Fibroblast of the conjunctiva (primary cell): ENCODE measurements around the gene C14orf119.

Experiments
- DNase-seq: peaks from one replicate; pipeline ENCODE4 v3.0.0-alpha.2; 2010; ENCODE audit warnings: low read depth

The C14orf119 gene

DNA sequence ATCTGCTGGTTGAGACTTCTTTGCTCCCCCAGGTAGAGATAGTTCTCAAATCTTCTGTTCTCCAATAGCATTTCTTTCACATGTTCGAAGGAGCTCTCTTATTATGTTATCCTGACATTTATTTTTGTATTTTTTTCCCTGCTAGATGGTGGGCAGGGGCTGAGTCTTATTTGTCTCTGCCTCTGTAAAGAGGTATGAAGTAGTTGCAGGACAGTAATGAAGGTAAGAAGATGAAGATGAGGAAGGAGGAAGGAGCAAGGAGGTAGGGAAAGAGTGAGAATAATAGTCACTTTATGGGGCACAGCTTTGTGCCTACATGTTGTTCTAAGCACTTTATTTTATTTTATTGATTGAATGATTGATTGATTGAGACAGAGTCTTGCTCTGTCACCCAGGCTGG is 14.5 kb downstream of the C14orf119 start:
- DNase-seq = no peak

GRCh38 chr14:23110579-23111365 is 15.5 kb downstream of the C14orf119 start:
- no peak for DNase-seq

DNA sequence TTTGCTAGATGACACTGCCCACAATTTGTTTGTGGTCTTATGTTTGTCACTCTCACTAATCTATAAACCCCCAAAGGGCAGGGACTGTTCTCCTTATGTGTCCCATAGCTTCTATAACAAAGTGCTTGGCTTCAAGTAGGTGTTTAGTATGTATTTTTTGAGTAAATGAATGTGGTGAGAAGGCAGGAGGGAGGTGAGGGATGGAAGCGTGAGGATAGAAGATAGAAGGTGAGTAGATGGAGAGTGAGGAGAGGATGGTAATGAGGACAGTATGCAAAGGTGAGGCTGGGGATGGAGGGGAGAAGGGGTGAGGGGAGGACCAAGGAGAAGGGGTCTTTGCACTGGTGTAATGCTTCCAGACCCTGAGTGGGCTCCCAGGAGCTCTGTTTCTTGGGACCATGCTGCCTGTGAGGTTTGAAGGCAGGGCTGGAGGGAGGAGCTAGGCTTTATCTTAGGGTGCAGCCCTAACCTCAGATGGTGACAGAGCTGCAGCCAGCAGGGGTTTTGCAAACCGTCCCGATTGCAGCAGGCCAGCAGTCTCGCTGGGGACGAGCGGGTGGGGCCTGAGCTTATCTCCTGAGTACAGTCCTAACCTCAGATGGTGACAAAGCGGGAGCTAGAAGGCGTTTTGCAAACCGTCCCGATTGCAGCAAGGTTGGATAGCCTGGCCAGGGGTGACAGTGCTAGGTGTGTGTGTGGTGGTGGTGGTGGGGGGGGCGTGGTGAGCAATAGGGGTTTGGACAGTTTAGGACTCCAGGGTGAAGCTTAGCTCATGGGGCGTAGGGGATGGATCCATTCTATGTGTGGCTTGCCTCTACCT is 17.3 kb downstream of the C14orf119 start:
- no peak for DNase-seq

DNA sequence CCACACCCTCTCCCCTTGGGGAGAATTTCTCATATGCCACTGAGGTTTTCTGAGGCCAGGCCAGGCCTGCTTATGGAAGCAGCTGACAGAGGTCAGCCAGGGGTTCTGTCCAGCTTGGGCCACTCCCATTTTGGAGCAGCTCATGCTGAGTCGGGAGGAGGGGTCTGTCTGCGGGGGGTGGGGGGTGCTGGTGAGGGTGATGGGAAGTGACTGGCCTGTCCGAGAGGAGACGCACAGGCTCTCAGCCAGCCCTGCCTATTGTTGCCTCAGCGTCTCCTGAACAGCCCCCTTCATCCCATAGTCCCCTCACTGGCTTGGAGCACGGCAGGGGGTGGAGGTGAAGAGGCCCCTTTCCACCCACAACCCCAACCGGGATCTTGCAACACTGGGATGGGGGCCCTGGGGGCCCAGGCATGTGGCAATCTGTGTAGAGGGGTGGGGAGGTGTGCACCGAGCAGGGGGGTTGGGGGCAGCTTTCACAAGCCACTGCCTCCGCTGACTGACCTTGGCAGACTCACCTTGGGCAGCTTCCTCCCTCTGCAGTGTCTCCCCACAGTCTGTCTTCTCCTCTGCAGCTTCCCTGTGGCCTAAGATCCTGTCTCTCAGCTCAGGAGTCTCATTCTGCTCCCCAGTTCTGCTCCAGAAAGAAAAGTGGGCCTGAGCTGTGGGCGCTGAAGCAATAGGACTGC is 18.3 kb downstream of the C14orf119 start:
- DNase-seq = peak; percentile 43

GRCh38 chr14:23114120-23114458 is 18.8 kb downstream of the C14orf119 start:
- DNase-seq = no peak

- no peak for DNase-seq
These were observed 19.3 kb downstream of the C14orf119 start for GRCh38 chr14:23114669-23115038.

GRCh38 chr14:23115039-23115731 is 19.9 kb downstream of the C14orf119 start:
- DNase-seq = peak; percentile 71

DNA sequence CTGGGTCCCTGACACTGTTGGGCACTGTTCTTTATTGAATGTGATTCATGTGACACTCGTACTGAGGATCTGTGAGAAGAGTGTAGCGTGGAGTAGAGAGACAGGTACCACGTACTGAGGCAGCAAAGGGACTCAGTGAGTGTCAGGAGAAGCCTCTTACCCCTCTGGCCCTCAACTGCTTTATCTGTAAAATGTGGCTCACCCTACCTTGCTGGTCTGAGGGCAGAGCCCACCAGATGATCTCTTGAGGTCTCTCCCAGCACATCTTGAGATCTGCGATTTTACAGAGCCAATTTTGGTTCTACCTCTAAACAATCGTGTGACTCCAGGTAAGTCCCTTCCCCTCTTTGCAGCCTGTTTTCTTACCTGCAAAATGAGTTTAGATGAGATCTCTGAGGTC is 20.6 kb downstream of the C14orf119 start:
- no peak for DNase-seq

DNA sequence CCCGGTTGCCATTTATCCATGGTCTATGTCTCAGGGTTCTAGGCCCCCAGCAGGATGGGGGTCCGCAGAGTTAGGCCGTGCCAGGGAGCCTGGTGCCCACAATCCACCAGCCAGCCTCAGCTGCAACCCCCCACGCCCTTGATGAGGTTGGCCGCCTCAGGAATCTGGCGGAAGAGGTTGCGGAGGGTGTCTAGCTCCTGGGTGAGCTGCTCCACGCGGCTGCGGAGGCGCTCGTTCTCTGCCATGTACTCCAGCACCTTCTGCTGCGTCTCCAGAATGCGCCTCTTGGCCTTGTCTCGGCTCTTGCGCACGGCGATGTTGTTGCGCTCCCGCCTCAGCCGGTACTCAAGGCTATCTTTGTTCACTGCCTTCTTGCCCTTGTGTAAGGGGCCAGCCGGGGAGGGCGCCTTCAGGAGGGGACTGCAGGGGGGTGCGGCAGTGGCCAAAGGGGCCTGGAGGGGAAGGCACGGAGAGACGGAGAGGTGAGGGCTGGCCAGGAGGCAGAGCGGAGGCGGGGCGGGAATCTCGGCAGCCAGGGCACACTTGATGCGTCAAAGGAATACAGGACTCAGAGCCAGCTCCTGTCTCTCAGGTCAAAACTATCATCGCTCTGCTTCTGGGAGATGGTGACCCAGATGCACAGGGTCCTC is 22.2 kb downstream of the C14orf119 start:
- no peak for DNase-seq

GRCh38 chr14:23118506-23119362 is 23.4 kb downstream of the C14orf119 start, which contains the start of gene CEBPE:
CEBPE (minus strand) TSS chr14:23119255; CDS start chr14:23119091, 164 bp downstream.
- DNase-seq = no peak

GRCh38 chr14:23119363-23120327 is 24.3 kb downstream of the C14orf119 start:
- DNase-seq = no peak

GRCh38 chr14:23120541-23121251 is 25.4 kb downstream of the C14orf119 start:
- DNase-seq = peak; percentile 73

DNA sequence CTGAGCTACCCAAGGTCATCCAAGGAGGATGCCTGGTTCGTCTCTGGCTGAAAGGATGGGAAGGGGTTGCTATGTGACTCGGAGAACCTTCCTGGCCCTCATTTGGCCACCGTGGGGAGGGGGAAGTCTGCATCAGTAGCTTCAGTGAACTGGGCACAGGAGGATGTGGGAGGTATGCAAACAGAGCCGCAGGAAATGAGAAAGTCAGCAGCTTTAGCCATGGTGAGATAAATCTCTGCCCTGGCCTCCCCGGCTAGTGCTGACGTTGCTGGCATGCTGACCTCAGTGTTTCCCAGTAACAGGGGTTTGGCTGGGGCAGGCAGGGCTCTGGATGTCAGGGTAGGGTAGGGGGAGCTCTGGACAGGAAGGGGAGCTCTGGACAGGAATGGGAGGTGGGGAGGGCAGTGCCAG is 26.1 kb downstream of the C14orf119 start:
- DNase-seq = no peak

GRCh38 chr14:23122086-23122485 is 26.8 kb downstream of the C14orf119 start:
- DNase-seq = no peak

DNA sequence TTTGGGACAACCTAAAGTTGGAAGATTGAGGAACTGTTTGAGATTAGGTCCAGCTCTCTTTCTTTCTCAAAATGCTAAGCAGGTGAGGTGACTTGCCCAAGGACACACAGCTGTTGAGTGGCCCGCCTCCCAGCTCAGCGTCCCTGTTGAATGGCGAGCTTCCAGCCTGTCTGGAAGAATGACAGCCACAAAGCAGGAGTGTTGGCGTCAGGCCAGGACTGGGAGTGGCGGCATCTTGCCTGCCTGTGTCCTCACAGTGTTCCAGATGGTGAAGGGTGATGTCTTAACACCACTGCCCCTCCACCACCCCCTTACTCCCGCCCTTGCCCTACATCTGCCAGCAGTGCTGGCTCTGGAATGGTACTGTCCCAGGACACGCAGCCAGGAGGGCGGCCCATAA is 28.1 kb downstream of the C14orf119 start:
- DNase-seq = no peak

GRCh38 chr14:23124337-23124954 is 29.1 kb downstream of the C14orf119 start:
- DNase-seq = no peak

DNA sequence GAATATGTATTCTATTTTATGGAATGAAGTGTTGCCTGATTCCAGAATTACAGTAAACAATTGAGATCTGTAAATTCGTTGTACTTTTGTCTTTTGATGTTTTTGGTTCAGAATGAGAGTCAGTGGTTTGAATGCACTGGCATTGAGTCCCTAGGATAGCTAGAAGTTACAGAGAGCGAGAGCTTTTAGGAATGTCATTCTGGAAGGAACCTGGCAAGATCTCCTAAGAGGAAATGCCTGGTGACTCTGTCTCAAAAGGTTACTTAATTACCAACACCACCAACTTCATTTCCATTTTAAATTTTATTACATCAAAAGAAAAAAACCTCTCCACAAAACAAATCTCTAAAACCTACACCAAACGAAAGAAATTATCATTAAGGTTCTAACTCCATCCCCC is 29.7 kb downstream of the C14orf119 start:
- DNase-seq = no peak

GRCh38 chr14:23125933-23126524 is 30.7 kb downstream of the C14orf119 start:
- no peak for DNase-seq
